ENCODE results near the gene ENOX2.

ENOX2 gene

GRCh38 chrX:130625386-130625785 lies 277.6 kb downstream of the ENOX2 start:
- Histone ChIP-seq H3K36me3 (ENCODE audit: insufficient read depth, low read length) (no peaks in the 10 kb centered on the region; the same call in 1 of the 2 replicates), H3K4me2 (ENCODE audit: insufficient read depth, low read length) (no peak overlapping the region), H3K27me3 (ENCODE audit: insufficient read depth, low read length, poor library complexity) (no peaks in the 10 kb centered on the region), H3K79me2 (ENCODE audit: insufficient read depth, low read length) (no peaks in the 10 kb centered on the region), H3K27ac (ENCODE audit: low read length) (no peak overlapping the region), H3K9me3 (ENCODE audit: insufficient read depth, low read length, severe bottlenecking) (no peaks in the 10 kb centered on the region), H3K4me3 (ENCODE audit: low read depth in 1 of 2, low read length in 2 of 2) (no peak overlapping the region), H2AFZ (ENCODE audit: low read depth, low read length) (no peak overlapping the region), H3K4me1 (ENCODE audit: insufficient read depth, low read length) (no peaks in the 10 kb centered on the region), H3K9ac (ENCODE audit: low read depth, low read length) (no peak overlapping the region), H4K20me1 (ENCODE audit: insufficient read depth, low read length) (no peaks in the 10 kb centered on the region)
- no peak for ATAC-seq (ENCODE audit: insufficient read depth, low read depth)
- TF ChIP-seq EZH2 (IDR thresholded peaks at IDR 0.05; ENCODE audit: borderline replicate concordance, low read depth, low read length, severe bottlenecking): no peak
- TF ChIP-seq, protein P1, sequence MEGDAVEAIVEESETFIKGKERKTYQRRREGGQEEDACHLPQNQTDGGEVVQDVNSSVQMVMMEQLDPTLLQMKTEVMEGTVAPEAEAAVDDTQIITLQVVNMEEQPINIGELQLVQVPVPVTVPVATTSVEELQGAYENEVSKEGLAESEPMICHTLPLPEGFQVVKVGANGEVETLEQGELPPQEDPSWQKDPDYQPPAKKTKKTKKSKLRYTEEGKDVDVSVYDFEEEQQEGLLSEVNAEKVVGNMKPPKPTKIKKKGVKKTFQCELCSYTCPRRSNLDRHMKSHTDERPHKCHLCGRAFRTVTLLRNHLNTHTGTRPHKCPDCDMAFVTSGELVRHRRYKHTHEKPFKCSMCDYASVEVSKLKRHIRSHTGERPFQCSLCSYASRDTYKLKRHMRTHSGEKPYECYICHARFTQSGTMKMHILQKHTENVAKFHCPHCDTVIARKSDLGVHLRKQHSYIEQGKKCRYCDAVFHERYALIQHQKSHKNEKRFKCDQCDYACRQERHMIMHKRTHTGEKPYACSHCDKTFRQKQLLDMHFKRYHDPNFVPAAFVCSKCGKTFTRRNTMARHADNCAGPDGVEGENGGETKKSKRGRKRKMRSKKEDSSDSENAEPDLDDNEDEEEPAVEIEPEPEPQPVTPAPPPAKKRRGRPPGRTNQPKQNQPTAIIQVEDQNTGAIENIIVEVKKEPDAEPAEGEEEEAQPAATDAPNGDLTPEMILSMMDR (IDR thresholded peaks at IDR 0.05; ENCODE audit: borderline replicate concordance, extremely low read depth, low read length, poor library complexity, severe bottlenecking): no peak
- DNase-seq: no peak

- Histone ChIP-seq H3K9me3 (ENCODE audit: insufficient read depth, low read length, severe bottlenecking) (no peaks in the 10 kb centered on the region), H3K4me2 (ENCODE audit: insufficient read depth, low read length) (no peak overlapping the region), H4K20me1 (ENCODE audit: insufficient read depth, low read length) (no peaks in the 10 kb centered on the region), H3K4me3 (ENCODE audit: low read depth in 1 of 2, low read length in 2 of 2) (no peak overlapping the region), H3K79me2 (ENCODE audit: insufficient read depth, low read length) (no peaks in the 10 kb centered on the region), H3K4me1 (ENCODE audit: insufficient read depth, low read length) (no peaks in the 10 kb centered on the region), H3K9ac (ENCODE audit: low read depth, low read length) (no peak overlapping the region), H3K27me3 (ENCODE audit: insufficient read depth, low read length, poor library complexity) (no peaks in the 10 kb centered on the region), H2AFZ (ENCODE audit: low read depth, low read length) (no peak overlapping the region), H3K27ac (ENCODE audit: low read length) (no peak overlapping the region), H3K36me3 (ENCODE audit: insufficient read depth, low read length) (no peaks in the 10 kb centered on the region; the same call in 1 of the 2 replicates)
- no peak for TF ChIP-seq EZH2 (IDR thresholded peaks at IDR 0.05; ENCODE audit: borderline replicate concordance, low read depth, low read length, severe bottlenecking)
- TF ChIP-seq, protein P1 (IDR thresholded peaks at IDR 0.05; ENCODE audit: borderline replicate concordance, extremely low read depth, low read length, poor library complexity, severe bottlenecking): no peak
- DNase-seq (no peak), ATAC-seq (ENCODE audit: insufficient read depth, low read depth) (no peak)
These were observed 279.5 kb downstream of the ENOX2 start for GRCh38 chrX:130623518-130623917.

DNA sequence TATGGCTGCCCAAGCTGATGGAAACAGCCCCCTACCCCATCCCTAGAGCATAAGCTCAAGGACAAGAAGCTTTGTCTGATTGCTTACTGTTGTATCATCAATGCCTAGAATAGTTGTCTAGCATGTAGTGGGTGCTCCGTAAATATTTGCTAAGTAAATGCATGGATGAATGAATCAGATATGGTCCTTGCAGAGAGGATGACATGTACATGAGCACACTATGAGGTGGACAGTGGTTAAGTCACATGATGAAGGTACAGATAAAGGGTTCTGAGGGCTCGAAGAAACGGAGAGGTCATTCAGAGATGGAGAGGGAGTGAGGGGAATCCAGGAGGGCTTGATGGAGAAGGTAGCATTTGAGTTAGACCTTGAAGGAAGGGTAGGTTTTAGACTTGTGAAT lies 287.1 kb downstream of the ENOX2 start:
- H4K20me1 ChIP-seq (ENCODE audit: insufficient read depth, low read length): no peaks in the 10 kb centered on the region
- H3K27ac ChIP-seq (ENCODE audit: low read length): no peak overlapping the region
- H3K9me3 ChIP-seq (ENCODE audit: insufficient read depth, low read length, severe bottlenecking): no peaks in the 10 kb centered on the region
- DNase-seq: no peak
- no peaks in the 10 kb centered on the region for H3K36me3 ChIP-seq (ENCODE audit: insufficient read depth, low read length)
- no peaks in the 10 kb centered on the region for H3K79me2 ChIP-seq (ENCODE audit: insufficient read depth, low read length)
- no peak for TF ChIP-seq EZH2 (IDR thresholded peaks at IDR 0.05; ENCODE audit: borderline replicate concordance, low read depth, low read length, severe bottlenecking)
- TF ChIP-seq, protein P1 (IDR thresholded peaks at IDR 0.05; ENCODE audit: borderline replicate concordance, extremely low read depth, low read length, poor library complexity, severe bottlenecking): no peak
- H3K4me1 ChIP-seq (ENCODE audit: insufficient read depth, low read length): no peaks in the 10 kb centered on the region
- no peak overlapping the region for H2AFZ ChIP-seq (ENCODE audit: low read depth, low read length)
- no peak overlapping the region for H3K4me2 ChIP-seq (ENCODE audit: insufficient read depth, low read length)
- no peak for ATAC-seq (ENCODE audit: insufficient read depth, low read depth)
- no peak overlapping the region for H3K9ac ChIP-seq (ENCODE audit: low read depth, low read length)
- no peaks in the 10 kb centered on the region for H3K27me3 ChIP-seq (ENCODE audit: insufficient read depth, low read length, poor library complexity)
- H3K4me3 ChIP-seq (ENCODE audit: low read depth in 1 of 2, low read length in 2 of 2): no peak overlapping the region

DNA sequence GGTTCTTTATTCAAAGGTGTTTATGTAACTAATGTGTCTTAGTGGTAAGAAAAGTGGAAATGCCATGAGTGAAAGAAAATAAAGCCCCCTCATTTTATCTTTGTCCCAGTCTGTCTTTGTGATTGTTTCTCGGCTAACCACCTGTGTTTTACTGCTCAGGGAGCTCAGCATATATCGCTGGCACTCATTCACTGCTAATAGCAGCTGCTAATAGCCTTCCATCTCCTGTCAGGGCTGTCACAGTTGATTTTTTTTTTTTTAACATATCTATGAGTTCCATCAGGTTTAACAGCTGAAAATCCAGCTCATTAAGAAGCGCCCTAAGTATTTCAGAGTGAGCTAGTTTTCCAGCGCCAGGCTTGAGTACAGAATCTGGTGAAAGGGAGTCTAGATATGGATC lies 295.6 kb downstream of the ENOX2 start:
- Histone ChIP-seq H3K9me3 (ENCODE audit: insufficient read depth, low read length, severe bottlenecking) (no peaks in the 10 kb centered on the region), H3K36me3 (ENCODE audit: insufficient read depth, low read length) (no peaks in the 10 kb centered on the region), H3K4me1 (ENCODE audit: insufficient read depth, low read length) (no peaks in the 10 kb centered on the region), H3K79me2 (ENCODE audit: insufficient read depth, low read length) (no peaks in the 10 kb centered on the region), H2AFZ (ENCODE audit: low read depth, low read length) (no peak overlapping the region), H4K20me1 (ENCODE audit: insufficient read depth, low read length) (no peaks in the 10 kb centered on the region), H3K9ac (ENCODE audit: low read depth, low read length) (no peak overlapping the region), H3K27me3 (ENCODE audit: insufficient read depth, low read length, poor library complexity) (no peaks in the 10 kb centered on the region), H3K4me2 (ENCODE audit: insufficient read depth, low read length) (no peak overlapping the region), H3K27ac (ENCODE audit: low read length) (no peak overlapping the region), H3K4me3 (ENCODE audit: low read depth in 1 of 2, low read length in 2 of 2) (no peak overlapping the region)
- TF ChIP-seq, protein P1 (IDR thresholded peaks at IDR 0.05; ENCODE audit: borderline replicate concordance, extremely low read depth, low read length, poor library complexity, severe bottlenecking): no peak
- TF ChIP-seq EZH2 (IDR thresholded peaks at IDR 0.05; ENCODE audit: borderline replicate concordance, low read depth, low read length, severe bottlenecking): no peak
- DNase-seq: no peak
- no peak for ATAC-seq (ENCODE audit: insufficient read depth, low read depth)

Data from DND-41 (cell line).